Measurements from ENCODE around the gene SBNO1.

SBNO1 gene

GRCh38 chr12:123346946-123347345, 17.7 kb downstream of the SBNO1 start:
- Histone ChIP-seq H4K20me1 (ENCODE audit: insufficient read depth, low read length) (no peaks in the 10 kb centered on the region), H3K9ac (ENCODE audit: low read length) (no peak overlapping the region), H3K4me2 (ENCODE audit: low read length) (no peak overlapping the region), H3K27ac (ENCODE audit: low read depth, low read length, poor library complexity, severe bottlenecking) (no peak overlapping the region), H3K27me3 (ENCODE audit: insufficient read depth, low read length) (no peaks in the 10 kb centered on the region), H3K36me3 (ENCODE audit: insufficient read depth, low read length) (peaks cover 71% of the 10 kb centered on the region), H2AFZ (ENCODE audit: low read length) (no peak overlapping the region), H3K9me3 (ENCODE audit: low read length) (no peaks in the 10 kb centered on the region), H3K4me3 (ENCODE audit: low read depth, low read length, poor library complexity, severe bottlenecking) (no peak overlapping the region), H3K9me2 (ENCODE audit: low read depth, low read length) (no peaks in the 10 kb centered on the region), H3F3A (ENCODE audit: insufficient read depth, low read length) (no peaks in the 10 kb centered on the region), H3K79me2 (ENCODE audit: insufficient read depth, low read length) (peaks cover 22% of the 10 kb centered on the region), H3K4me1 (ENCODE audit: insufficient read depth, low read length, severe bottlenecking) (no peaks in the 10 kb centered on the region)
- no peak for TF ChIP-seq EZH2 (IDR thresholded peaks at IDR 0.05; ENCODE audit: borderline replicate concordance, low read length)
- no peak for TF ChIP-seq CTCF (IDR thresholded peaks at IDR 0.05; ENCODE audit: low read length)

GRCh38 chr12:123344086-123344485, 20.6 kb downstream of the SBNO1 start:
- Histone ChIP-seq H3K9ac (ENCODE audit: low read length) (no peak overlapping the region), H3K27me3 (ENCODE audit: insufficient read depth, low read length) (no peaks in the 10 kb centered on the region), H3K9me3 (ENCODE audit: low read length) (no peaks in the 10 kb centered on the region), H3K27ac (ENCODE audit: low read depth, low read length, poor library complexity, severe bottlenecking) (no peak overlapping the region), H3K36me3 (ENCODE audit: insufficient read depth, low read length) (peaks cover 83% of the 10 kb centered on the region), H2AFZ (ENCODE audit: low read length) (no peak overlapping the region), H3K4me1 (ENCODE audit: insufficient read depth, low read length, severe bottlenecking) (no peaks in the 10 kb centered on the region), H3K9me2 (ENCODE audit: low read depth, low read length) (no peaks in the 10 kb centered on the region), H4K20me1 (ENCODE audit: insufficient read depth, low read length) (no peaks in the 10 kb centered on the region), H3K4me2 (ENCODE audit: low read length) (no peak overlapping the region), H3F3A (ENCODE audit: insufficient read depth, low read length) (no peaks in the 10 kb centered on the region), H3K4me3 (ENCODE audit: low read depth, low read length, poor library complexity, severe bottlenecking) (no peak overlapping the region), H3K79me2 (ENCODE audit: insufficient read depth, low read length) (no peaks in the 10 kb centered on the region)
- TF ChIP-seq EZH2 (IDR thresholded peaks at IDR 0.05; ENCODE audit: borderline replicate concordance, low read length) (no peak), CTCF (IDR thresholded peaks at IDR 0.05; ENCODE audit: low read length) (no peak)

- Histone ChIP-seq H3K36me3 (ENCODE audit: insufficient read depth, low read length) (peaks cover 76% of the 10 kb centered on the region), H3K4me2 (ENCODE audit: low read length) (no peak overlapping the region), H3K9me3 (ENCODE audit: low read length) (no peaks in the 10 kb centered on the region), H4K20me1 (ENCODE audit: insufficient read depth, low read length) (no peaks in the 10 kb centered on the region), H3F3A (ENCODE audit: insufficient read depth, low read length) (no peaks in the 10 kb centered on the region), H3K27ac (ENCODE audit: low read depth, low read length, poor library complexity, severe bottlenecking) (no peak overlapping the region), H3K79me2 (ENCODE audit: insufficient read depth, low read length) (no peaks in the 10 kb centered on the region), H3K9ac (ENCODE audit: low read length) (no peak overlapping the region), H2AFZ (ENCODE audit: low read length) (no peak overlapping the region), H3K4me3 (ENCODE audit: low read depth, low read length, poor library complexity, severe bottlenecking) (no peak overlapping the region), H3K27me3 (ENCODE audit: insufficient read depth, low read length) (no peaks in the 10 kb centered on the region), H3K9me2 (ENCODE audit: low read depth, low read length) (no peaks in the 10 kb centered on the region), H3K4me1 (ENCODE audit: insufficient read depth, low read length, severe bottlenecking) (no peaks in the 10 kb centered on the region)
- TF ChIP-seq EZH2 (IDR thresholded peaks at IDR 0.05; ENCODE audit: borderline replicate concordance, low read length) (no peak), CTCF (IDR thresholded peaks at IDR 0.05; ENCODE audit: low read length) (no peak)
These were observed 27.6 kb downstream of the SBNO1 start for GRCh38 chr12:123337070-123337469.

Measured in OCI-LY1 (cell line).